HG03159 (cell line): ENCODE measurements around the gene ZNRF2.

Source experiments
- ATAC-seq: cut with Tn5 transposase; IDR thresholded peaks from one replicate; pipeline ENCODE4 v1.9.1; 2021; ENCODE audit warnings: mild to moderate bottlenecking, moderate library complexity; ENCODE audit not compliant: unreplicated experiment

The ZNRF2 gene

DNA sequence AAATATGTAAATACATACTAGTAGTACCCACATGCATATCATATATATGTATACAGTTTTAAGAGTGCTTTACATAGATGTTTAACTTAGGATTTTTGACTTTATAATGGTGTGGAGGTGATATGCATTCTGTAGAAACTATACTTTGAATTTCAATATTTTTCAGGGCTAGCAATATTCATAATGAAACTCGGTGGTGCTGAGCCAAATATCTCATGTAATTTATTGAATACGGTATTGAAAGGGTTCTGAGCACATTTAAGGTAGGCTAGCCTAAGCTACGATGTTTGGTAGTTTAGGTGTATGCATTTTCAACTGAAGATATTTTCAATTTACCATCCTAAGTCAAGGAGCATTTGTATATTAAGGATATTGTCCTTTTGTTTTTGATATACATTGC, 36.0 kb downstream of the ZNRF2 start:
- ATAC-seq = no peak

- ATAC-seq = no peak
Measured at GRCh38 chr7:30321089-30321881, 36.9 kb downstream of the ZNRF2 start.

GRCh38 chr7:30321882-30322192, 37.4 kb downstream of the ZNRF2 start:
- no peak for ATAC-seq

DNA sequence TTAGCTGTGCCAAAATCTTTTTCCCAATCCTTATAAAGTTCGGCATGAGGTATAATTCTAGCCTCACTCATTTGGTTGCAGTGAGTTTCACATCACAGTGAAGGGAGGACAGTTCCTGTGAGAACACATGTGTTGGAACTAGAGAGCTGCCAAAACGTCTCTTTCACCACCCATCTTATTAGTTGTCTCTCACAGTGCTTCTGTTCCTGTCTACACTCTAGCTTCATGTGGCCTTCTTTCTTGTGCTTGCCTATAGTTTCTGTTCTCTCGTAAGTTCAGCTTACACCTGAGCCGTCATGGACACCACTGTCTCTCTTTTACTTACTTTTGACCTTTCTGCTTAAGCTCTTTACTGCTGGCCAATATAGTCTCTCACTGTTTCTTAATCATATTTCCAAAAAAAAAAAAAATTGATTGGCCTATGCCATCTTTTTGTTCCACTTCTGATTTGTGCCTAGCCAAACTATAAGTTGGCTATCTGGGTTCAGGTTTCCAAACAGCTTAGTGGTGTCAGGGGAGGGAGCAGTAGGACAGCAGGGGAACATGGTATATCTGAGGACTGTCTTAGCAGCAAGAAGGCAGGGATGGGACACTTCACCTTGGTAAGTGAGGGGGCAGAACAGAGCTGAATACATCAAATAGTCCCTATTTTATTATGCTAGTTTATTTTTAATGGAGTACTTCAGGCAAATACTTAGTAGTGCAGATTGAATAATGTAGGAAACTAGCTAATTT, 38.0 kb downstream of the ZNRF2 start:
- peak; percentile 77 for ATAC-seq

DNA sequence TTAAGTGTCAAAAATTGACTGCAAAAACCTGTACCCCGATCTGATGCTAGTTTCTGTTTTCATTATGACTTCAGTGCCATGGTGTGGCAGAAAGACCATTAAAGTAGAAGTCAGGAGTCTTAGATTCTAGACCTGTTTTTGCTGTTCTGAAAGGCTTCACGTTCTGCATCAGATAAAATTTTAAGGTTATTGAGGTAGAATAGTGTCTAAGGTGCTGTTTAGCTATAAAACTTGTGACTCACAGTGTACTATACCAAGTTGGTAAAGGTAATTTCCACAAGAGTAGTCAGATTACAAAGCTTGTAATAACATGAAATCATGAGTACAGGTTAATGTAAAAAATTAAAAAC, 38.6 kb downstream of the ZNRF2 start:
- peak; percentile 50 for ATAC-seq

DNA sequence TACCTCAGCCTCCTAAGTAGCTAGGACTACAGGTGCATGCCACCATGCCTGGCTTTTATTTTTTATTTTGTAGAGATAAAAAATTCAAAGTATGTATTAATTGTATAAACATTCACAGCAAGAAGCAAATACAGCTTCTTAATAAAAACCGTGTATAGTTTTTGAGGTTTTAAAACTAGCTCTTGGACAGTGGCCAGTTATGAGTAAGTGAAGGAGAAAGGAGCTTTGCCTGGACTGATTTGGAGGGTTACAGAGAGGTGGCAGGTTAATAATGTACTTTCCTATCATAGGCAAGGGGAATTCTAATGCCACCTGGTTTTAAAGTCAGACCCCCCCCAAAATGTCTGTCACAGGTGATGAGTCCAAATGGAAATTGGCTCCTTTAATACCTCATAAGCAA, 43.4 kb downstream of the ZNRF2 start:
- no peak for ATAC-seq

DNA sequence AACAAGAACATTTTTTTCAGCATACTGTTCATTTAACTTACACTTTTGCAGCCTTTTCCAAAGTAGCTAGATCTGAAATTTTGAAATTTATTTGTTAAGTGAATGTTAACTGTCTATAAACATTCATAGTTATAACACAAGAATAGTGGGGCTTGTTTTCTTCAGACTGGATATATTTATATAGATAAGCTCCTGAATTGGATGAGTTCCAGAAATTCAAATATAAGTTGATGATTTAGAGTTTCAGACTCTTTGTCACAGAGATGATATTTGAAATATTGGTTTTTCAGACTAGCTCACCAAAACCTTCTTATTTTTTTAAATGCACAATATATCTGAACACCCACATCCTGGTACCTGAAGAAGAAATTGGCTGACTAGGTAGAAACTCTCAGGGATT, 44.0 kb downstream of the ZNRF2 start:
- ATAC-seq = no peak

- no peak for ATAC-seq
Measured at GRCh38 chr7:30329716-30330115, 45.3 kb downstream of the ZNRF2 start.

- ATAC-seq = peak; percentile 85
Measured at GRCh38 chr7:30330134-30331111, 46.0 kb downstream of the ZNRF2 start.

DNA sequence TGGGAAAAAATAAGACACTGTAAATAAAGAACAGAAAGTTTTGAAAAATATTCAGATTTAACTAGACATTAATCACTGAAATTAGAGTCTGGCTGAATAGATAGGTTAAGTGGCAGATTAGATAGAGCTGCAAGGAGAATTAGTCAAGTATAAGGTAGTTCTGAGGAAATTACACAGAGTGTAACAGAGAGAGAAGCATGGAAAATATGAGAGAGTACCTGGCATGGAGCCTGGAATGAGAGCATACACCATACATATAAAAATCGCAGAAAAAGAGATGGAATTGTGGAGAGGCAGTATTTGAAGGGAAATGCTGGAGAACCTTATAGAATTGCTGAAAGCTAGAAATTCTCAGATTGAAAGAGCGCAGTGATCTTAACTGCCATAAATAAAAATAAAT, 46.9 kb downstream of the ZNRF2 start:
- ATAC-seq = no peak

GRCh38 chr7:30332549-30332948, 48.2 kb downstream of the ZNRF2 start:
- ATAC-seq = no peak

GRCh38 chr7:30335763-30336487, 51.5 kb downstream of the ZNRF2 start:
- ATAC-seq = no peak

- ATAC-seq = no peak
Measured at GRCh38 chr7:30344513-30344912, 60.1 kb downstream of the ZNRF2 start.

GRCh38 chr7:30347226-30348082, 63.1 kb downstream of the ZNRF2 start:
- ATAC-seq = peak; percentile 11

GRCh38 chr7:30348083-30348560, 63.7 kb downstream of the ZNRF2 start:
- ATAC-seq = peak; percentile 78

- ATAC-seq = no peak
Measured at GRCh38 chr7:30349170-30349569, 64.8 kb downstream of the ZNRF2 start.

GRCh38 chr7:30349816-30350215, 65.4 kb downstream of the ZNRF2 start:
- ATAC-seq = no peak

DNA sequence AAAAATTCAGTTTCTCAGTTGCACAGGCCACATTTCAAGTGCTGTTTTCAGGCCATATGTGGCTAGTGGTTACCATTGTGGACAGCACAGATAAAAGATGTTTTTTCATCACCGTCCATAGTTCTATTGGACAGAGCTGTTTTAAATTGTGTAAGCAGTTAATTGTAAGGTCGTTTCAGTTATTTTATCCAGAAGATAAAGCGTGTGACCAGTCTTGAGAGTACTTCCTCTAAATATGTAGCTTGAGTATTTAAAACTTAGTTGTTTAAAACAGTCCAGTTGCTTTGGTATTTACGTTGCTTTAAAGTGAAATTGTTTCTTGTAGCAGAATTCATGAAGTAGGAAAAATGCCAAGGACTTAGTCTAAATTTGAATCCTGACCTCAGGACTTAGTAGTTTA, 66.9 kb downstream of the ZNRF2 start:
- no peak for ATAC-seq

DNA sequence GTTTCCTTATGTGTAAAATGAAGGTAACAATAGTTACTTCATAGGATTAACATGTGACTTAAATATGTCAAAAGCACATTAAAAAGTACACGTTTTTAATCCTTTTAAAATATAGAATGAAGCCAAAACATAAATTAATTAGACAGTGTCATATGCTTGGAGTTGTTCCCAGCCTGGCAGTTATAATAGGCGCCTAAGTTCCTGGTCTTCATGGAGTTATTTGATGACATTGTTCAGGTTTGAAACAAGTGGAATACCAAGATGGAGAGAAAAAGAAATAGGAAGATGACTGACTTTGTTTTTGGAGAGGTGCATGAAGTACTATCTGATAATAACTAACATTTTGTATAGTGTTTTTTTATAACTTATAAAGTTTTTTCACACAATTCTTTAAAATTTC, 67.3 kb downstream of the ZNRF2 start:
- no peak for ATAC-seq

- no peak for ATAC-seq
Measured at GRCh38 chr7:30352169-30352568, 67.8 kb downstream of the ZNRF2 start.
